ENCODE data around the gene MRGPRG. TPM values are rescaled to one million over a fixed set of nuclear protein-coding genes. Genes with fewer than 3 reads are reported as not detected.

MRGPRG gene
- total and polyA plus RNA-seq, 4 donors = not detected

DNA sequence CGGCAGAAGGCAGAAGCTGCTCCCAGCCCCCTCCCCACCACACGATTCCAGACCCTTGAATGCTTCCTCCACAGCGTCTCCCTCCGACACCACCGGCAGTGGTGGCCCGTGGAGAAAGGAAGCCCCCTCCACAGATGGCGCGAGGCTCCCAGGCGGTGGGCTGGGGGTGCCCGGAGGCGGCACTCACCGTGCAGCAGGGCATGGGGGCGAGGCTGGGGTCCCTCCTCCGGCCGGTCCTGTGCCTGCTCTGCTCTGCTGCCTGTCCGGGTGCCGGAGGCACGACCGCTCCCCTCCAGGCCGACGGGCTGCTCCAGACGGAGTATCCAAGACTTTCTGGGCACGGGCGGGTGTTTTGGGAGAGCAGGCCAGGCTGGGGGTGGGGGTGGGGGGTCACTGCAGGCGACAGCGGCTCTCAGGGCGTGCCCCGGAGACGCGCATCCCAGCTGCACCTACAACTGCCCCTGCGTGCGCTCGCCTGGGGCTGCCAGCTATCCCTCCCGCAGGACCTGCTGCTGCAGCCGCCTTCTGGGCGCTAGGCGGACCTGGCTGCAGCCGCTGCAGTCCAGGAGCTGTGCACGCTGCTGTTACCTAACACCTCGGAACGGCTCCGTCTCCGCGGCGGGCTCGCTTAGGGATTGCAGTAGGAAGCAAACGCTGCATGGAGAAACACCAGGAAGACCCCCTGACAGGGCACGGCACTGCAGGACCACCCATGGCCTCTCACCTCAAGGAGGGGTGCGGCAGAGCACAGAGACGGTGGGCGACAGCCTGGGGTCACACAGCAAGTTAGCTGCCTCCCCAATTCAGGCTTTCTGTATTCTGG is 15.2 kb downstream of the MRGPRG start (continued):
- TF ChIP-seq, protein P1, sequence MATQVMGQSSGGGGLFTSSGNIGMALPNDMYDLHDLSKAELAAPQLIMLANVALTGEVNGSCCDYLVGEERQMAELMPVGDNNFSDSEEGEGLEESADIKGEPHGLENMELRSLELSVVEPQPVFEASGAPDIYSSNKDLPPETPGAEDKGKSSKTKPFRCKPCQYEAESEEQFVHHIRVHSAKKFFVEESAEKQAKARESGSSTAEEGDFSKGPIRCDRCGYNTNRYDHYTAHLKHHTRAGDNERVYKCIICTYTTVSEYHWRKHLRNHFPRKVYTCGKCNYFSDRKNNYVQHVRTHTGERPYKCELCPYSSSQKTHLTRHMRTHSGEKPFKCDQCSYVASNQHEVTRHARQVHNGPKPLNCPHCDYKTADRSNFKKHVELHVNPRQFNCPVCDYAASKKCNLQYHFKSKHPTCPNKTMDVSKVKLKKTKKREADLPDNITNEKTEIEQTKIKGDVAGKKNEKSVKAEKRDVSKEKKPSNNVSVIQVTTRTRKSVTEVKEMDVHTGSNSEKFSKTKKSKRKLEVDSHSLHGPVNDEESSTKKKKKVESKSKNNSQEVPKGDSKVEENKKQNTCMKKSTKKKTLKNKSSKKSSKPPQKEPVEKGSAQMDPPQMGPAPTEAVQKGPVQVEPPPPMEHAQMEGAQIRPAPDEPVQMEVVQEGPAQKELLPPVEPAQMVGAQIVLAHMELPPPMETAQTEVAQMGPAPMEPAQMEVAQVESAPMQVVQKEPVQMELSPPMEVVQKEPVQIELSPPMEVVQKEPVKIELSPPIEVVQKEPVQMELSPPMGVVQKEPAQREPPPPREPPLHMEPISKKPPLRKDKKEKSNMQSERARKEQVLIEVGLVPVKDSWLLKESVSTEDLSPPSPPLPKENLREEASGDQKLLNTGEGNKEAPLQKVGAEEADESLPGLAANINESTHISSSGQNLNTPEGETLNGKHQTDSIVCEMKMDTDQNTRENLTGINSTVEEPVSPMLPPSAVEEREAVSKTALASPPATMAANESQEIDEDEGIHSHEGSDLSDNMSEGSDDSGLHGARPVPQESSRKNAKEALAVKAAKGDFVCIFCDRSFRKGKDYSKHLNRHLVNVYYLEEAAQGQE (IDR thresholded peaks at IDR 0.05) = no peak
- TF ChIP-seq, protein P2, sequence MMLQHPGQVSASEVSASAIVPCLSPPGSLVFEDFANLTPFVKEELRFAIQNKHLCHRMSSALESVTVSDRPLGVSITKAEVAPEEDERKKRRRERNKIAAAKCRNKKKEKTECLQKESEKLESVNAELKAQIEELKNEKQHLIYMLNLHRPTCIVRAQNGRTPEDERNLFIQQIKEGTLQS (IDR thresholded peaks at IDR 0.05) = no peak
- TF ChIP-seq FOXA1 (IDR thresholded peaks at IDR 0.05) = no peak
- TF ChIP-seq JUND (IDR thresholded peaks at IDR 0.05) = no peak

DNA sequence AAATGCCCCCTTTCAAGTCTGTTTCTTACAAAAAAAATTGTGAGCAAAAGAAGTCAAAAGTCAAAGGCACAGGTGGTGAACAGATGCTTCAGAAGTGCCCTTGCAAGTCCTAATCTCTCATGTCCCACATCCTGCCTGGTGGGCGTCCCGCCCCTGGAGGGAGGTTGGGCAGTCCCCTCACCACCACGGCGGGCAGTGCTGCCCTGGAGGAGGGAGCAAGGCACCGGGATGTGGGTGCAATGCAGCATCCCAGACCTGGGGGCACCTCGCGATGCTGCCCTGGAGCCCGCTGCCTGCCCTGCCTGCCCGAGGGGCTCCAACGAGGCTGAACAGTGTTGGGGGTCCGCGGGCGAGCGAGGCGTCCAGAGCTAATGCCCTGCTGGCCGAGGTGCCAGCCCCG is 15.9 kb downstream of the MRGPRG start:
- no peak for DNase-seq (ENCODE audit: low spot score)
- H3K36me3 ChIP-seq (ENCODE audit: control insufficient read depth in 4 of 4, insufficient read depth in 3 of 4, low read depth in 1 of 4, low read length in 3 of 4) = no peaks in the 10 kb centered on the region
- no peak overlapping the region for H3K4me3 ChIP-seq (ENCODE audit: low read depth in 1 of 3, low read length in 3 of 3)
- no peak overlapping the region for H3K9ac ChIP-seq (ENCODE audit: low read depth in 1 of 2, low read length in 2 of 2)
- WGBS = 17% methylated on average over 17 of the region's 17 CpGs
- H3K27me3 ChIP-seq (ENCODE audit: control insufficient read depth in 4 of 4, insufficient read depth in 4 of 4, low read length in 3 of 4) = peaks cover 0 to 14% (median 1%) of the 10 kb centered on the region in 4 donors
- TF ChIP-seq JUND (IDR thresholded peaks at IDR 0.05) = no peak
- no peak for TF ChIP-seq RXRA (IDR thresholded peaks at IDR 0.05)
- TF ChIP-seq NR2F2 (IDR thresholded peaks at IDR 0.05) = no peak
- TF ChIP-seq, protein P3, sequence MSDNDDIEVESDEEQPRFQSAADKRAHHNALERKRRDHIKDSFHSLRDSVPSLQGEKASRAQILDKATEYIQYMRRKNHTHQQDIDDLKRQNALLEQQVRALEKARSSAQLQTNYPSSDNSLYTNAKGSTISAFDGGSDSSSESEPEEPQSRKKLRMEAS (IDR thresholded peaks at IDR 0.05) = no peak
- no peak for TF ChIP-seq HNF4G (IDR thresholded peaks at IDR 0.05)
- TF ChIP-seq, protein P2 (IDR thresholded peaks at IDR 0.05) = no peak
- TF ChIP-seq HNF4A (conservative IDR thresholded peaks at IDR 0.05) = no peak
- no peak for TF ChIP-seq GABPA (IDR thresholded peaks at IDR 0.05 in 1 of 2, conservative IDR thresholded peaks at IDR 0.05 in 1 of 2)
- TF ChIP-seq SP1 (IDR thresholded peaks at IDR 0.05) = no peak
- peaks cover 0 to 5% (median 2%) of the 10 kb centered on the region in 4 donors for H3K4me1 ChIP-seq (ENCODE audit: control insufficient read depth in 4 of 4, insufficient read depth in 4 of 4, low read length in 3 of 4)
- H3K9me3 ChIP-seq (ENCODE audit: control insufficient read depth in 4 of 4, low read length in 3 of 4) = no peaks in the 10 kb centered on the region
- no peak overlapping the region for H3K27ac ChIP-seq (ENCODE audit: low read depth in 1 of 2, low read length in 2 of 2)

DNA sequence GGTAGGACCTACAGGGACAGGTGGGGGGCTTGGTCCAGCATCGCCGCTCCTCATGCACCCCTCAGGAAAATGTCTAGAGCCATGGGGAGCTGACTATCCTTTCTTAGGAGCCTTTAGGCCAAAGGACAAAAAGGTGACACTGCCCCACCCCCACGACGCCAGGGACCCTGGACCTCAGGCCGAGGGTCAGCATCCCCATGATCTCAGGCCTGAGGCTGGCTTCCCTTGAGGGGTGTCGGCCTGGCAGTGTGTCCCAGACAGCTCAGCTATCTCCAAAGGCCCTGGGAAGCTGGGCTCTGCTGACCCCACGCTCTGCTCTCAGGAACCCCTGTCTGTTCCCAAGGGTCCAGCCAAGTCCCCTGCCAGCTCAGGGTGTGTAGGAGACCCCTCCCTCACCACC is 16.3 kb downstream of the MRGPRG start:
- DNase-seq (ENCODE audit: low spot score) = no peak
- peaks cover 0 to 5% (median 2%) of the 10 kb centered on the region in 4 donors for H3K4me1 ChIP-seq (ENCODE audit: control insufficient read depth in 4 of 4, insufficient read depth in 4 of 4, low read length in 3 of 4)
- H3K9ac ChIP-seq (ENCODE audit: low read depth in 1 of 2, low read length in 2 of 2) = no peak overlapping the region
- H3K9me3 ChIP-seq (ENCODE audit: control insufficient read depth in 4 of 4, low read length in 3 of 4) = no peaks in the 10 kb centered on the region
- H3K27me3 ChIP-seq (ENCODE audit: control insufficient read depth in 4 of 4, insufficient read depth in 4 of 4, low read length in 3 of 4) = peaks cover 0 to 14% (median 1%) of the 10 kb centered on the region in 4 donors
- WGBS = 53% methylated on average over 7 of the region's 7 CpGs
- H3K27ac ChIP-seq (ENCODE audit: low read depth in 1 of 2, low read length in 2 of 2) = no peak overlapping the region
- H3K36me3 ChIP-seq (ENCODE audit: control insufficient read depth in 4 of 4, insufficient read depth in 3 of 4, low read depth in 1 of 4, low read length in 3 of 4) = no peaks in the 10 kb centered on the region
- H3K4me3 ChIP-seq (ENCODE audit: low read depth in 1 of 3, low read length in 3 of 3) = no peak overlapping the region
- no peak for TF ChIP-seq RXRA (IDR thresholded peaks at IDR 0.05)
- TF ChIP-seq, protein P2 (IDR thresholded peaks at IDR 0.05) = no peak
- TF ChIP-seq NR2F2 (IDR thresholded peaks at IDR 0.05) = no peak
- TF ChIP-seq, protein P4, sequence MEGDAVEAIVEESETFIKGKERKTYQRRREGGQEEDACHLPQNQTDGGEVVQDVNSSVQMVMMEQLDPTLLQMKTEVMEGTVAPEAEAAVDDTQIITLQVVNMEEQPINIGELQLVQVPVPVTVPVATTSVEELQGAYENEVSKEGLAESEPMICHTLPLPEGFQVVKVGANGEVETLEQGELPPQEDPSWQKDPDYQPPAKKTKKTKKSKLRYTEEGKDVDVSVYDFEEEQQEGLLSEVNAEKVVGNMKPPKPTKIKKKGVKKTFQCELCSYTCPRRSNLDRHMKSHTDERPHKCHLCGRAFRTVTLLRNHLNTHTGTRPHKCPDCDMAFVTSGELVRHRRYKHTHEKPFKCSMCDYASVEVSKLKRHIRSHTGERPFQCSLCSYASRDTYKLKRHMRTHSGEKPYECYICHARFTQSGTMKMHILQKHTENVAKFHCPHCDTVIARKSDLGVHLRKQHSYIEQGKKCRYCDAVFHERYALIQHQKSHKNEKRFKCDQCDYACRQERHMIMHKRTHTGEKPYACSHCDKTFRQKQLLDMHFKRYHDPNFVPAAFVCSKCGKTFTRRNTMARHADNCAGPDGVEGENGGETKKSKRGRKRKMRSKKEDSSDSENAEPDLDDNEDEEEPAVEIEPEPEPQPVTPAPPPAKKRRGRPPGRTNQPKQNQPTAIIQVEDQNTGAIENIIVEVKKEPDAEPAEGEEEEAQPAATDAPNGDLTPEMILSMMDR (IDR thresholded peaks at IDR 0.05; ENCODE audit: low read depth, low read length, missing input control) = no peak
- TF ChIP-seq JUND (IDR thresholded peaks at IDR 0.05) = no peak
- TF ChIP-seq RAD21 (IDR thresholded peaks at IDR 0.05) = no peak
- TF ChIP-seq, protein P5, sequence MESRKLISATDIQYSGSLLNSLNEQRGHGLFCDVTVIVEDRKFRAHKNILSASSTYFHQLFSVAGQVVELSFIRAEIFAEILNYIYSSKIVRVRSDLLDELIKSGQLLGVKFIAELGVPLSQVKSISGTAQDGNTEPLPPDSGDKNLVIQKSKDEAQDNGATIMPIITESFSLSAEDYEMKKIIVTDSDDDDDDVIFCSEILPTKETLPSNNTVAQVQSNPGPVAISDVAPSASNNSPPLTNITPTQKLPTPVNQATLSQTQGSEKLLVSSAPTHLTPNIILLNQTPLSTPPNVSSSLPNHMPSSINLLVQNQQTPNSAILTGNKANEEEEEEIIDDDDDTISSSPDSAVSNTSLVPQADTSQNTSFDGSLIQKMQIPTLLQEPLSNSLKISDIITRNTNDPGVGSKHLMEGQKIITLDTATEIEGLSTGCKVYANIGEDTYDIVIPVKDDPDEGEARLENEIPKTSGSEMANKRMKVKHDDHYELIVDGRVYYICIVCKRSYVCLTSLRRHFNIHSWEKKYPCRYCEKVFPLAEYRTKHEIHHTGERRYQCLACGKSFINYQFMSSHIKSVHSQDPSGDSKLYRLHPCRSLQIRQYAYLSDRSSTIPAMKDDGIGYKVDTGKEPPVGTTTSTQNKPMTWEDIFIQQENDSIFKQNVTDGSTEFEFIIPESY (IDR thresholded peaks at IDR 0.05) = no peak
- no peak for TF ChIP-seq FOXA1 (IDR thresholded peaks at IDR 0.05)
- no peak for TF ChIP-seq GABPA (IDR thresholded peaks at IDR 0.05 in 1 of 2, conservative IDR thresholded peaks at IDR 0.05 in 1 of 2)
- TF ChIP-seq YY1 (IDR thresholded peaks at IDR 0.05) = no peak
- no peak for TF ChIP-seq FOXA2 (IDR thresholded peaks at IDR 0.05)
- no peak for TF ChIP-seq SP1 (IDR thresholded peaks at IDR 0.05)
